NCI-H1436 treated with DMSO at 0.1 percent for 48 hours (cell line): ENCODE measurements around the gene PEPD.

Experiments
- DNase-seq: peaks from one replicate; lab custom pipeline; 2025; lab: John Stamatoyannopoulos, UW

The PEPD gene

GRCh38 chr19:33420821-33421220 lies 100.8 kb downstream of the PEPD start:
- no peak for DNase-seq

DNA sequence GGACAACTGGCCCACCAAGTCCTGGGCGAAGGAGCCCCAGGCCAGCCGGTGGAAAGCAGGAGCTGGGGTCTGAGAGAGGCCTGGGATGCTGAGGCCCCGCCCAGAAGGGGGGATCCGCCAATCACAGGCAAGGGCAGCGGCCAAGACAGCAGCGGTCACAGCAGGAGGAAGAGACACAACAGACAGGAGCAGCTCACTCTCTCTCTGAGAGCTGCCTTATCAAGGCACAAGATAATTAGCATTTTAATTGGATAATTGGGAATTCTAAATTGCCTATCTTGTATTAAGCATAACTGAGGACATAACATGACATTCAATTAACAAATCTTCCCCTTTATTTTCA lies 101.8 kb downstream of the PEPD start:
- no peak for DNase-seq

GRCh38 chr19:33418871-33419787 lies 102.5 kb downstream of the PEPD start:
- no peak for DNase-seq

- DNase-seq: no peak
Measured at GRCh38 chr19:33418461-33418860, 103.1 kb downstream of the PEPD start.

DNA sequence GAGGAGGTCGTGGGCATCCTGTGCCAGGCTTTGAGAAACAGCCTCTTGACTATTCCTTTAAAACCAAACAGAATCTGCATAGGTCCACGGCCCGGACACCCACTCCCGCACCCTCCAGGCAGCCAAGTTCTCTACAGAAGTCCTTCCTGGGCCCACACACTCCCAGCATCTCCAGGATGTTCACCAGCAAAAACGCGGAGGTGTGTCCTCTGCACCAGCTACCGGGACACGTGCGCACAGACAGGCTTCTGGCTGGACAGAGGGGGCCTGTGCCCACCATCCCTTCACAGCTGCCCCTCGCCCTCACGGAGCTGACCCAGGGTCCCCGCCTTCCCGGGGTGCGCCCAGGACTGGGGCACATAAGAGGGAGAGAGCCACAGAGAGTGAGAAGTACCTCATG lies 103.8 kb downstream of the PEPD start:
- DNase-seq: no peak

- no peak for DNase-seq
Measured at GRCh38 chr19:33416307-33417215, 105.0 kb downstream of the PEPD start.

DNA sequence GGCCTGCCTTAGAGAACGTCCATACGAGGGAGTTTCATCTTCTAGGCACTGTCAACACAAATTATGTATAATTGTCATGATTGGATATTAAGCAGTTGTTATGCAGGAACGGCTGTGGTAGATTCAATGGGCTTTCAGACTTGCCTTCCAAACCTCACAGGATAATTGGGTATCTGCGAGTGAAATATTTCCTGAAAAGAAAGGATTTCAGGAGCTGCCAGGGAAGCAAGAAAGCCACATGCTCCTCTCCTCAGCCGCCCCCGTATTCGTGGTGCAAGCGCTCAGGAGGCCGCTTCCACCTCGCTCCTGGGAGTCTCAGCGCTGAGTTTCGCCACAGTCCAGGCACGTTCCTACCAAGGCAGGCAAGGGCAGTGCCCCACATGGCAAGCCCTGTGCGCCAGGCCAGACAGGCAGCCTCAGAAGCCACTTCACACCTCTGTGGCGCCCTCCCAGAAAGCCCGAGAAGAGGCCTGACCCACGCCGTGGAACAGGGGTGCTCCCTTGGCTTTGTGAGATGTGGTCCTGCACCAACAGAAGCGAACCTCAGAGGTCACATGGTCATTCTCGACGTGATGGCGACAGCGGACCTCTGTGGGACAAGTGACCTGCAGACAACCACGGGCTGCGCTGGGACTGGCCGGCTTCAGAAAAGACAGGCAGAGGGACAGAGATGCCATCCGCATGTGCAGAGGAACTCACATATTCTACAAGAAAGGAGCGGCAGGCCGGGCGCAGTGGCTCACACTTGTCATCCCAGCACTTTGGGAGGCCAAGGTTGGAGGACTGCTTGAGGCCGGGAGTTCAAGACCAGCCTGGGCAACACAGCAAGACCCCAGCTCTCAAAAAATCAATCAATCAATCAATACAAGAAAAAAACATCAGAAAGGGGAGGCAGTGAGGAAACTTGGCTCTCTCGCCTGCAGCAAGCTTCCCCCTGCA lies 106.7 kb downstream of the PEPD start:
- no peak for DNase-seq

GRCh38 chr19:33413868-33414666 lies 107.5 kb downstream of the PEPD start:
- no peak for DNase-seq

DNA sequence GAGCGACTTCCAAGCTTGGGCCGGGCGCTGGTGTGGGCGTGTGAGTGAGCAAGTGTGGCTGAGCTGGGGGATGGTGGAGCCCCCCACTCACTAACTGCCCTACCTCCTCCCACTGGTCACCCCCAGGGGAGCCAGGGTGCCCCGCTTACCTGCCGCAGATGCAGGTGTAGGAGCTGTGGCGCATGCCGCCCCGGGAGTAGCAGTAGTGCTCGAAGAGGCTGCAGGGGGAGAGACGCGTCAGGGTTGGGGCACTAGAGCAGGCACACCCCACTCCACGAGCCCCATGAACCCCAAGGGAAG lies 108.2 kb downstream of the PEPD start:
- DNase-seq: no peak

DNA sequence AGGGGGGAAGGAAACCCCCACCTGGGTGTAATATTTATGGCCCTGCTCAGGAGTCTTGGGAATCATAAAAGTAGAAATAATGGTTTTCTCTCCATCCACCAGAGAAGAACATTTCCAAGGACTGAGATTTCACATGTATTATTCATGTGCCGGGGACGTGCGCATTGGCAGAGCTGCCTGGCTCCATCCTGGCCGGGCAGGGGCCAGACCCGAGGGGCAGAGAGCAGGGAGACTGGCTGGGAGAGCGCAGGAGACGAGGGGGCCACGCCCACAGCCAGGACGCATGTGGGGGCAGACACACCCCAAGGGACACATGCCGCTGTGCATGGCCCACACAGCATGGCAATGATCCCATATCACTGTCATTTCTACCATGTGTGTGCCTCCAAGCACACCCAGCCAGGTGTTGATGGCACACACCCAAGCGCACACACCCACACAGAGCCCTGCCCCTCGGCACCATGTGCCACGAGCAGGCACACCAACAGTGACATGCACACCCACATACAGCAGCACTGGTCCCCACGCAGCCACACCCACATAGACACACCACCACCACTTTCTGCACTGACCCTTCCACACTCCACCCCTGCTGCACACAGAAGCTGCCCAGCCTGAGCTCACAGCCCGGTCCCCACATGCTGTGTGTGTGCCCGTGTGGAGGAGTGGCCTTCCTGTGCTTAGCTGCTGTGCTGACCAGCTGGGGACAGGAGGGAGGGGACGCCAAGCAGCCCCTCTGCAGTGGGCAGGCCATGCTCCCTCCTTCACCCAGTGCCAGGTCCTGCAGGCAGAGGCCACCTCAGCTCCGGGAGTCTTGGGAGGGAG lies 108.8 kb downstream of the PEPD start:
- DNase-seq: no peak

GRCh38 chr19:33411621-33412180 lies 109.9 kb downstream of the PEPD start:
- no peak for DNase-seq

DNA sequence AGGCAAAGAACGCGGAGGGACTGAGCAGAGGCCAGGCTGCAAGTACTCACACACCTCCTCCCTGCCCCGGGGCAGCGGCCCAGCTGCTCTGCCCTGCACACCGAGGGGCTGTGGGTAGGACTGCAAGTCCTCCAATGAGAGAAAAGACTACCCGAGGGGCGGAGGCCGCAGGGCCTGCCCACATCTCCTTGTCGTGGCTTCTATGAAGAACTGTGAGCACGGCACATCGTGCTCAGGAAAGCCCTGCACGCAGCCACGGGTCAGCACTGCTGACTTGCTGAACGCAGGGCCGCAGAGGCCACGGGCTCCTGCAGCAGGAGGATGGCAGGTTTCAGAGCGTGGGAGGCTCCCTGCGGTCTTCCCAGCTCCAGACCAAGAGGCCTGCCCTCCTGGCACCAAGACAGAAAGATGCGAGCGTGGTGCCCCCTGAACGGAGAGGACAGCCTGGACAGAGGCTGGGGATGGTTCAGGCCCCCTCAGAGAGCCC lies 110.6 kb downstream of the PEPD start:
- DNase-seq: no peak

DNA sequence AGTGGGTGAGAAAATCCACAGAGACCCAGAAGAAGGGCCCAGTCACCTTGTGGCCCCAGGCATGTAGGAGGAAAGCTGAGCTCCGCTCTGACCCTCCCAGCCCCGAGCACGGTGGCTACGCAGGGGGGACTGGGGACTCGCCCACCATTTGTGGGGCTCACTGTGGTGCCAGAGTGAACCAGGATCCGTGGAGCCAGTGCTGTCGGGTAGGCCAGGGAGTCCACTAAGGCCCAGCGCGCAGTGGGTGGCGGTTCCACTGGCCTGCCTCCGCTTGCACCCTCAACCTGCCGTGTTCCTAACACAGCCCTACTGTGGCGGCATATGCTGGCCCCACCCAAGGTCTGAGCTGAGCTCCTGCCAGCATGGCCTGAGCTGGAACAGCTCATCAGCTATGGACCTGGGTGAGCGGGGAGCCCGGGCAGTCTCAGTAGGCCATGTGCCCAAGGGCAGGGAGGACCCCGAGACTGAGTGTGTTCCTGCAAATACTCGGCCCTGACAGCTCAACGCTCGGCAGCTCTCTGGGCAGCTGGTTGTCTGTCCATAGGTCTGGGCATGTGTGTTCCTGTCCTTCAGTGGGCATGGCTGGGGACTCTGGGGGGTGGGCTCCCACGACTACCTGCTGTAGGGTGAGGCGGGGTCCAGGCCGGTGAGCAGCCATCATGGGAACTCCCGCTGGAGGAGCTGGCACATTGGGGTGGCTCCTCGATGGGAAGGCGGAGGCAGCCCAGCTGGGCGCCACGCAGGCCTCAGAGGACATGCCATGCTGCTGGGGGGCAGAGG lies 111.5 kb downstream of the PEPD start:
- DNase-seq: no peak

GRCh38 chr19:33408538-33409434 lies 112.8 kb downstream of the PEPD start:
- DNase-seq: no peak

- DNase-seq: no peak
Measured at GRCh38 chr19:33408116-33408515, 113.5 kb downstream of the PEPD start.

DNA sequence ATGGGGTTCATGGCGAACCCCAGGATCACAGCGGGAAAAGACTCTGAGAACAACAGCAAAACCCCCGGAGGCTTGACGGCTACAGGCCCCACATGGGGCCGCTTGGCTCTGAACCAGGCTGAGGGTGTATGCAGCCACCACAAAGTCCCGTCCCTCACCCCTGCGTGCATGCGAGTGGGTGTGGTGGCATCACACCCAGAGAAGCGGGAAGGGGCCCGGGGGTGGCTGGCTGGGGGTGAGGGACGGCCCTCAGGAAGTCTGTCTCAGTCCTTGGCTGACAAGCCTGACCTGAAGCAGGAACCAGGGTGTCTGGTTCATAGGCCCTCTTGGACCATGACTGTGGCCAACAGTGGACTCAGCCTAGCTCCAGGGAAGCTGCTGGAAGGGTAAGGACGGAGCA lies 113.9 kb downstream of the PEPD start:
- no peak for DNase-seq

GRCh38 chr19:33407140-33407551 lies 114.4 kb downstream of the PEPD start:
- no peak for DNase-seq

- DNase-seq: no peak
Measured at GRCh38 chr19:33406521-33407139, 115.0 kb downstream of the PEPD start.
